HG03196 (cell line): ENCODE data around the gene PPARA.

Experiments
- ATAC-seq: cut with Tn5 transposase; IDR thresholded peaks from one replicate; pipeline ENCODE4 v1.9.1; 2021; ENCODE audit not compliant: unreplicated experiment

PPARA gene

GRCh38 chr22:46269564-46269963, 119.2 kb downstream of the PPARA start:
- ATAC-seq = no peak

DNA sequence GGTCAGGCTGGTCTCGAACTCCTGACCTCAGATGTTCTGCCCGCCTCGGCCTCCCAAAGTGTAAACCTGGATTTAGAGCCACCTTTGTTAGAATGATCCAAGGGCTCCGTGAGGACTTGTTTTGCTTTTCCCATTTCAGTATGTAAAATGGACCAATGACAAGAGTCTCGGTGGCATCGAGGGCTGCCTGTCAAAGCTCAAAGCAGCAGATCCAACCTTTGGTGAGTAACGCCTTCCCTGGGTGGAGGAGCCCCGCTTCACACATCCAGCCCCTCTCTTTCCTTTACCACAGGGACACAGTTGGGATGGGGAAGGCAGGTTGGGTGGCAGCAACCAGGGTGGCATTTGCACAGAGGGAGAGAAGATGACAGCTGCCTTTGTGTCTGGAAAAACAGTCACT, 121.9 kb downstream of the PPARA start:
- no peak for ATAC-seq

GRCh38 chr22:46272762-46273431, 122.6 kb downstream of the PPARA start:
- no peak for ATAC-seq

GRCh38 chr22:46273432-46274148, 123.3 kb downstream of the PPARA start:
- ATAC-seq = no peak

DNA sequence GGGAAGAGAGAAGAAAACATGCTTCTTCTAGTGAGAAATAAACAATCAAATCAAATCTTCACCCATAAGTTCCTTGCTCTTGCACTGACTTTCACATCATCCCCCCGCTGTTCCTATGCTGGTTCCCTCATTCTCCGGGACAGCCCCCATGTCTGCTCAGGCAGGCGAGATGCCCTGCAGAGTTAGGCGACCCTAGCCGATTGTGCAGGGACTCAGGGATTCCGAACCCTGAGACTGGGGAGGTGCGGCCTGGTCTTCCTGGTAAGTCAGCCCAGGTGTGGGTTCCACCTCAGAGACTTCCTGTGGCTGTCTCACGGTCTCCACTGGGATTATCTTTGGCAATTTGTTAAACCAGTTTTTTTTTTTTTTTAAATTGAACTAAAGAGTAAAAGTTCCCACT, 124.1 kb downstream of the PPARA start:
- ATAC-seq = no peak

DNA sequence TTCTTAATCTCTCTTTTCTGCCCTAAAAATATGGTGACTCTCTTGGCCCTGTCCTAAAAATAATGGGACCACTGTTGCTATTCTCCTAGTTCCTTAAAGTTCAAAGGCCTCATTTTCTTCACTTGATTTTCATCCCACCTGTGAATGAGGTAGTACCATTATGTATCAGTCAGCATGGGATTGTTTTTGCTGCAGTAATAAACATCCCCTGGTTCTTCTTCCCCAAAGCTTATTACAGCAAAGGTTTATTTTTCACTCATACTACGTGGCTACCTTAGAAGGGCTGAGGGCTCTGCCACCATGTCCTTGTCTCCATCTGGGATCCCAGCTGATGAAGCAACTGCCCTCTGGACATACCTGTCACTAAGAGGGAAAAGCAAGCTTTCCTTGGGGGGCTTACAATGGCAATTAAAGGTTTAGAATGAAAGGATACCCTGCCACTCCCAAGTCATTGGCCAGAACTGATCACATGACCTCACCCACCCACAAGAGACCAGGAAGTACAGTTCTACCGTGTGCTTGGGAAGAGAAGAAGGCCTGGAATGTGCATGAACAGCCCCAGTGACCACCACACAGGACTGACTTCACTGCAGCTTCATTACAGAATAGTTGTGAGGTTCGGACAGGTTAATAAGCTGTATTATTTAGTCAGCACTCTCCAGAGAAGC, 125.3 kb downstream of the PPARA start:
- ATAC-seq = no peak

GRCh38 chr22:46276563-46276962, 126.2 kb downstream of the PPARA start:
- ATAC-seq = no peak

- ATAC-seq = no peak
Observed at GRCh38 chr22:46278656-46279645, 128.6 kb downstream of the PPARA start.

GRCh38 chr22:46280063-46280817, 129.9 kb downstream of the PPARA start:
- ATAC-seq = no peak

DNA sequence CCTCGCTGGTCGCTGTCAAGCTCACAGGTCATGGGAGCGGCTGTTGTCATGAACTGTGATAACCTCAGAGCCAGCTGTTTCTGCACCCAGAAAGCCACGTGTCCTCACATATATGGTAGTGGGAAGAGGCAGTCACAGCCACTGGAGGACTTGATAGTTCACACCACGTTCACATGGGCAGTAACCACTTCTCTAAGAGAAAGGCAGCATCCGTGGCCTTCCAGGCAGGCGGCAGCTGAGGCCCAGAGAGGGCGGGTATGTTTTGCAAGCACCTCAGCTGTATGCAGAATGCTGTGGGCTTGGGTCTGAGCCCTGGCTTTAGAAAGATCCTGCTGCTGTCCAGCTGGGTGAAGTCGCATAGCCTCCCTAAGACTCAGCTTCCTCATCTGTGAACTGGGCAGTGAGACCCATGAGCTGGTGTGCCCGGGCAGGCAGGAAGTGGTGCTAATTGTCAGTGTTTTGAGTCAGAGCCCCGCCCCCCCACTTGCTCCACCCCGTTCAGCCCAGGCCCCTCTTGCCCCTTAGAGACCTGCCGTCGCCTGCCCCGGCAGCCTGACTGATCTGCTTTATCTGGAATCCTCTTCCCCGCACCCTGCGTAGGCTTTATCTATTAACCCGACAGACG, 130.8 kb downstream of the PPARA start:
- ATAC-seq = no peak

DNA sequence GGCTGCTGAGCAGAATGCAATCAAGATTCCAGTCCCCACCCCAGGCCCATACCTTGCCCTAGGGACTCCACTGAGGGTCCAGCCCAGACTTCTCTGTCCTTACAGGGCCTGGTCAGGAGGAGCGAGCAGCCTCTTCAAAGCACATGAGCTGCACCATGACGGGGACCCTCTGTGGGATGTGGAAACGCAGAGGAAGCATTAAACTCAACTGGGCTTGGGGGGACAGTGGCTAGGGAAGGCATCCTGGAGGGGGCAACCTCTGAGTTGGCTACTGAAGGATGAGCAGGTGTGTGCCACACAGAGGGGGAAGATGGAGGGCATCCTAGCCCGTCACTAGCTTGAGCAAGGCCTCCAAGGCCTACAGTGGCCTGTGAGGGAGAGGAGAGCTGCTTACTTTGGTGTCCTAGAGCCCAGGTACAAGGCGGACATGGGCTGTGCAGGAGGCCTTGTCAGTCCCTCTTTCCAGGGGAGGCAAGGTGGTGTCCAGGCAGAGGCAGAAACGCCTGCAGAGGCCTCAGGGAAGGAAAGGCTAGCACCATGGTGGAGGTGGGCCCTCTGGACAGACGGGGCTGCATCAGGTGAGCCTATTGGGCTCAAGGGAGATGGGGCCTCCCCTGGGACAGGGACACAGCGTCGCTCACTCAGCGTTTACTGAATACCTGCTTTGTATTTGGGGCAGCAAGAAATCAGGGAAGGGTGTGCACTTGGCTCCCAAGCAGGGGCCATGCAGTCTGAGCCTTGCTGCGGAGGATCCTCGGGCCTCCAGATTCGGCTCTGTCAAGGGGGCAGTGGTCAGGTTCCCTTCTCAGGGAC, 131.7 kb downstream of the PPARA start:
- ATAC-seq = no peak

GRCh38 chr22:46286006-46286405, 135.7 kb downstream of the PPARA start:
- no peak for ATAC-seq

- no peak for ATAC-seq
Observed at GRCh38 chr22:46286941-46287872, 136.9 kb downstream of the PPARA start.

DNA sequence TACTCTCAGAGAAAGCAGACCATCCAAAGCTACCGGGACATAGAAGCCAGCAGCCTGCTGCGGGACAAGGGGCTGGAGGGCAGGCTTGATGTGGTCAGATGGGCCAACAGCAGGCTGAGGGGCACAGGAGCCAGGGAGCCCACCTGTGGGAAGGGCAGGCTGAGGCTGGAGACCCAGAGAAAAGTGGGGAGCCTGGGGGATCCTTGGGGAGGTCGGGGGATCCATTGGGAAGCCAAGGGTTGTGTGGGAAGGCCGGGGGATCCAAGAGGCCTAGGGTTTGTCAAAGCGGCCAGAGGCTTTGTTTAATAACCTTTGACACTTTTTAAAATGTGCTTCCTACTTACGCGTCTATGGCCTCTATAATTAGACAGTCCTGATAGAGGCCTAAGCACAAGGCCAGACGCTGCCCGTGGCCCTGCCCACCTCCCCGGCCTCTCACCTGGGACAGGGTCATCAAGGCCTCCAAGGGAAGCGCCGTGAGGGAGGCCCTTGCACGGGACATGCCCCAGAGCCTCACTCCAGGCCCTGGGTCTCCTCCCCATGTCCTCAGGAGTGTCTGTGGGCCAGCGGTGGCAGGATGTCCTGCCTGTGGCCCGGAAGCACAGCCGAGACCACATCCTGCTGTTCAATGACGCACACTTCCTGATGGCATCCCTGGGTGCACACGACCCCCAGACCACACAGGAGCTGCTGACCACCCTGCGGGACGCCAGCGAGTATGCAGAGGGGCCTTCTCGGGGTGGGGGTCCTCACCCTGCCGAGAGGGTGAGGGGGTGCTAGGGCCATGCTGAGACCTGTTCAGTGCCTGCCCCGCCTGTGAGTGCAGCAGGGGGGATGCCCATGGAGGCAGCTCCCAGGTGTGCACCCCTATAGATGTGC, 137.8 kb downstream of the PPARA start:
- peak; percentile 70 for ATAC-seq

GRCh38 chr22:46288846-46289243, 138.5 kb downstream of the PPARA start:
- ATAC-seq = no peak

DNA sequence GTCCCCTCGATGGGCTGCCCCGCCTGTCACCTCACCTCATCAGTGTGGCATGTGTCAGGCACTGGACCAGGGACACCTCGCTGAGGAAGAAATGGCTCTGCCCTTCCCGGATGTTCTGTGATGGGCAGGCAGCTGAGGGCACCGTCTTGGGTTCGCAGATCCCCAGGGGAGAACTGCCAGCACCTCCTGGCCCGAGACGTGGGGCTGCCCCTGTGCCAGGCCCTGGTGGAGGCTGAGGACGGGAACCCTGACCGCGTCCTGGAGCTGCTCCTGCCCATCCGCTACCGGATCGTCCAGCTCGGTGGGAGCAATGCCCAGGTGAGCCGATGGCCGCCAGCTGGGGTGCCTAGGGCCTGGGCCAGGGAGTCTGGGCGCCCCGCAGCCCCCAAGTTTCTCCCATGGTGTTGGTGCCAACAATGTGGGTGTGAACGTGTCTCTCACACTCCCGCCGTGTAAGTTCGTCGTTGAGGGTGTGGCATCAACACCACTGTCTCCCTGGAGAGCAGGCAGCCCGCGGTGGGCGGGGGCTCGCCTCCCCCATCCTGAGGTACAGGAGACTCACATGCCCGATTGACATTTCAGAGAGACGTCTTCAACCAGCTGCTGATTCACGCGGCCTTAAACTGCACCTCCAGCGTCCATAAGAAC, 139.0 kb downstream of the PPARA start:
- no peak for ATAC-seq
